Measurements from ENCODE around the gene SOX6. TPM values are rescaled to one million over a fixed set of nuclear protein-coding genes. Genes with fewer than 3 reads are reported as not detected.

The SOX6 gene
- total RNA-seq, 4 donors from 2014 or later = 1.7 to 3.6 (median 3.2) TPM

DNA sequence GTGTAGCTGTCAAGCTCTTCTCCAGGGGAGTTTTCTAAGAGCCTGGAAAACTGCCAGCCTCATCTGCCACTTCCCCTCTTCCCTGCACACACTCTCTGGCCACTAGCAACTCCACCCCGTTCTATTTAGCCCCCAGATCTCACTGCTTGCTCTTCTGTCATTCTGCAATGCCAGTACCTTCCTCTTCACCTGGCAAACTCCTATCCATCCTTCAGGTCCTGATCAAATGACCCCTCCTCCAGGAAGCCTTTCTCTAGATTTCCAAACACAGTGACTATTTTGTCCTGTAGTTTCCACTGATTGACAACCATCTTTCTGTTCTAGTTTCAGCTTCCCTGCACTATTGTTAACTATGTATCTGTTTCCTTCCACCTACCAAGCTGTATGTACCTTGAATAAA is 437.7 kb downstream of the SOX6 start:
- intact Hi-C loops (cut with DNase I) = no loop called here
- Histone ChIP-seq H3K36me3 (no peaks in the 10 kb centered on the region), H3K27ac (replicated peaks in 1 of 4) (no peak overlapping the region), H3K4me3 (no peak overlapping the region), H3K27me3 (no peaks in the 10 kb centered on the region), H3K4me1 (peaks cover 0 to under 1% (median 0%) of the 10 kb centered on the region in 4 donors), H3K9me3 (no peaks in the 10 kb centered on the region)
- no peak for DNase-seq (ENCODE audit: extremely low spot score)
- no peak for TF ChIP-seq EP300 (IDR thresholded peaks at IDR 0.05)
- TF ChIP-seq, protein P1, sequence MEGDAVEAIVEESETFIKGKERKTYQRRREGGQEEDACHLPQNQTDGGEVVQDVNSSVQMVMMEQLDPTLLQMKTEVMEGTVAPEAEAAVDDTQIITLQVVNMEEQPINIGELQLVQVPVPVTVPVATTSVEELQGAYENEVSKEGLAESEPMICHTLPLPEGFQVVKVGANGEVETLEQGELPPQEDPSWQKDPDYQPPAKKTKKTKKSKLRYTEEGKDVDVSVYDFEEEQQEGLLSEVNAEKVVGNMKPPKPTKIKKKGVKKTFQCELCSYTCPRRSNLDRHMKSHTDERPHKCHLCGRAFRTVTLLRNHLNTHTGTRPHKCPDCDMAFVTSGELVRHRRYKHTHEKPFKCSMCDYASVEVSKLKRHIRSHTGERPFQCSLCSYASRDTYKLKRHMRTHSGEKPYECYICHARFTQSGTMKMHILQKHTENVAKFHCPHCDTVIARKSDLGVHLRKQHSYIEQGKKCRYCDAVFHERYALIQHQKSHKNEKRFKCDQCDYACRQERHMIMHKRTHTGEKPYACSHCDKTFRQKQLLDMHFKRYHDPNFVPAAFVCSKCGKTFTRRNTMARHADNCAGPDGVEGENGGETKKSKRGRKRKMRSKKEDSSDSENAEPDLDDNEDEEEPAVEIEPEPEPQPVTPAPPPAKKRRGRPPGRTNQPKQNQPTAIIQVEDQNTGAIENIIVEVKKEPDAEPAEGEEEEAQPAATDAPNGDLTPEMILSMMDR (IDR thresholded peaks at IDR 0.05) = no peak
- TF ChIP-seq POLR2A (IDR thresholded peaks at IDR 0.05; ENCODE audit: low read depth) = no peak
- TF ChIP-seq POLR2AphosphoS5 (IDR thresholded peaks at IDR 0.05) = no peak
- WGBS = 81% methylated on average over 1 of the region's 1 CpG

DNA sequence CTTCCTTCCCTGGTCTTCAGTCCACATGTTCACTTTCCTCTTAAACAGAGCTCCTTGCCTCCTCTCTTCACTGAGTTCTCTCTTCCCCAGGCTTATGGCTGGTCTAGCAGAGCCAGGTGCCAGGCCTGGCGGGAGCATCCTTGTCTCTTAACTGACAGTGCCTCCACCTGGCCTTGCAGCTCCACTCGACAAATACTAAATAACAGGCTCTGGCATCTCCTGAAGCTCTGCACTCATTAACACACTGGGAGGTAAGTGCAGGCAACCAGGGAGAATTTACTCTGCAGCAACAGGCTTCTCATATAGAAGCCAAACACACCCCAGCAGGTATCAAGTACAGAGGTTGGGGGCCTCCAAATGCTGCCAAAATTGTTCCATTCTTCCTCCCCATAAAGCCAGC is 438.1 kb downstream of the SOX6 start:
- no peaks in the 10 kb centered on the region for H3K9me3 ChIP-seq
- H3K27me3 ChIP-seq = no peaks in the 10 kb centered on the region
- H3K4me3 ChIP-seq = no peak overlapping the region
- H3K27ac ChIP-seq (replicated peaks in 1 of 4) = no peak overlapping the region
- no peak for DNase-seq (ENCODE audit: extremely low spot score)
- intact Hi-C loops (cut with DNase I) = no loop called here
- H3K4me1 ChIP-seq = peaks cover 0 to 6% (median under 1%) of the 10 kb centered on the region in 4 donors
- 94% methylated on average over 2 of the region's 2 CpGs for WGBS
- no peaks in the 10 kb centered on the region for H3K36me3 ChIP-seq
- no peak for TF ChIP-seq EP300 (IDR thresholded peaks at IDR 0.05)
- no peak for TF ChIP-seq POLR2AphosphoS5 (IDR thresholded peaks at IDR 0.05)
- TF ChIP-seq, protein P1 (IDR thresholded peaks at IDR 0.05) = no peak
- no peak for TF ChIP-seq POLR2A (IDR thresholded peaks at IDR 0.05; ENCODE audit: low read depth)

Data from esophagus muscularis mucosa (tissue), 4 donors.